Hematopoietic multipotent progenitor cell treated with erythropoietin and hydrocortisone succinate and interleukin-3 and kit ligand, for 15 days (in vitro differentiated cells): Measurements from ENCODE around the gene EFCAB3.
A peak's percentile ranks its signal among the peaks of the same experiment; 100 is the strongest.
"Not testable (repeated sequence)": the region's sequence is repeated elsewhere in the genome, so short reads cannot be mapped to it uniquely, and the experiment has no call there.

Experiments used
- DNase-seq: peaks from one replicate; pipeline ENCODE4 v3.0.0-alpha.2; 2015; ENCODE audit warnings: low spot score

Gene EFCAB3

GRCh38 chr17:62380253-62380652, at the start of gene EFCAB3:
TSS of gene EFCAB3 (plus strand) at chr17:62380553. CDS start at chr17:62382980, 2,427 bp downstream.
- no peak for DNase-seq

DNA sequence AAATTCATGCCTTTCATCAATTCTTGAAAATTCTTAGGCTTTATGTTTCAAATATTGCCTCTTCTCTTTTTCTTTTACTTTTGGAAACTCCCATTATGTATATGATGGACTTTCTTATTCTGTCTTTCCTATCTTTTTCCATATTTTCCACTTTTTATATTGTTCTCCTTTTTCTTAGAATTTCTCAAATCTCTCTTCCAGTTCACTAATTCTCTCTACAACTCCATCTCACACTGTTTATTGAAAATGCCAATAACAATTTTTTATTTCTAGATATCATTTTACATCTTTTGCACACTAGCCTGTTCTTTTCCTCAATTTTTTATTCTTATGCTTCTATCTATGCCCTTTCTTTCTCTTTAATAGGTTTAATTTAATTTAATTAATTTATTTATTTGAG, 43.8 kb upstream of the EFCAB3 start:
- no peak for DNase-seq

DNA sequence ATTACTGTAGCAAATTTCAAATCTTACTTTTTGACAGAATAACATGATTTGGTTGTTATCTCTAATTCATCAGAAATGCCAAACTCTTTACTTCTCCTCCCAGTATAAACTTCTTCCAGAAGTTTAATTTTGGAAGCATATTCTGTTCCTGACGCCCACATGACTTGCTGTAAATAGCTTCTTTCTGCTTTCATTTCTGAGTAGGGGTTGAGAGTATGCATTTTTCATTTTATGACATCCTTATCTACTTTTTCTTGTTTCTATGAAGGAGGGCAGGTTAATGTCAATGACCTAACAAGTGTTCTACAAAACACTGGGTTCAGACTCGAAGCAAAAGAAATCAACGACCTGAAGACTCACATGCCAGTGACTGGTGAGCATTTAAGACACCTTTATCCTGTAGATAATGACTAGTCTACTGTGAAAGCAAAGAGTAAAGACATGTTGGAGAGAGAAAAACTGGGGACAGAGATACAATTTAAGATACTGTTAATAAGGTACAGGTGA, 36.5 kb upstream of the EFCAB3 start:
- DNase-seq, result no peak

GRCh38 chr17:62351176-62351575, 29.2 kb upstream of the EFCAB3 start:
- DNase-seq, result no peak

- DNase-seq, result no peak
Measured at GRCh38 chr17:62366191-62366590, 14.2 kb upstream of the EFCAB3 start.

DNA sequence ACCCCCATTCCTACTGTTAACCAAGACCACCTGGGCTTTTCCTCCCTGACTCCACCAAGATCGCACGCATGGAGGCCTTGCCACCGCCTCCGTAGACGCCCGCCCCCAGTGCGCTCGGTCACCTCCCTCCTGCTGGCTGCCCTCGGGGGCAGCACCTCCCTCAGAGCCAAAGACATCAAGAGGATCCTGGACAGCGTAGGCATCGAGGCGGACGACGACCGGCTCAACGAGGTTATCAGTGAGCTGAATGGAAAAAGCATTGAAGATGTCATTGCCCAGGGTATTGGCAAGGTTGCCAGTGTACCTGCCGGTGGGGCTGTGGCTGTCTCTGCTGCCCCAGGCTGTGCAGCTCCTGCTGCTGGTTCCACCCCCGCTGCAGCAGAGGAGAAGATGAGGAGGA, 1.2 kb downstream of the EFCAB3 start:
- DNase-seq, result no peak

DNA sequence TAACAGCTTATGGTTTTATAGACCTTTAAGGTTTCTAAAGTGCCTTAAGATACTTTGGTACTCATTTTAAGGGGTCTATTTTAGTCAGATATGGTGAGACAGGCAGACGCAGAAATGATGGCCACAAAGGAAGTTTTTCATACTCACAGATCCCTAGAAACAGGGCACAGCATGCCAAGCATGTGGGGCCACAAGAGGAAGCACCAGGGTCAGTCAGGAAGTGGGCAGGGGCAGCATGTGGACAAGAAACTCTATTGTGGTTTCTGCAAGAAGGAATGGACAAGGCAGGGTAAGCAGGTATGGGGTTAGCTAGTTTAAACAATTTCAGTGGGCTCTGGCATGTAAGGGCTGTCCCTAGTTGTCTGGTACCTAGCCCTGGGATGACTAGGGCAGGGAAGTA, 8.5 kb downstream of the EFCAB3 start:
- DNase-seq, result no peak

- no peak for DNase-seq
Measured at GRCh38 chr17:62392908-62393307, 12.6 kb downstream of the EFCAB3 start.

- no peak for DNase-seq
Measured at GRCh38 chr17:62398891-62399290, 18.5 kb downstream of the EFCAB3 start.

- DNase-seq, result no peak
Measured at GRCh38 chr17:62405451-62405850, 25.1 kb downstream of the EFCAB3 start.

DNA sequence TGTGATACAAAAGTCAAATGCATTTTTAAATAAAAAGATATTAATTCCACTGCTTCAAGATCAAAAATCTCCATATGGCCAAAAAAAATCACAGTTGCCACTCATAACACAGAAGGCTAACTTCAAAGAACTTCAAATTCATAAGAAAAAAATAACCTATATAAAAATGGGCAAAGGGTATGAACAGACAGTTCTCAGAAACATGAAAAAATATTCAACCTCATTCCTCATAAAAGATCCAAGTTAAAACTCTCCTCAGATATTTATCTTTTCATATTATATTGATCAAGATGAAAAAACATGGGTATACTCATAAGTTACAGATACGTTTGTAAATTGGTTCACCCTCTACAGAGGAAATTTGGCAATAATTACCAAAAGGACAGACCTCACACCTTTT, 32.7 kb downstream of the EFCAB3 start:
- DNase-seq, result not testable (repeated sequence)

- DNase-seq, result peak; percentile 88
Measured at GRCh38 chr17:62423647-62424461, 43.5 kb downstream of the EFCAB3 start, which contains the start of gene METTL2A. TSS of gene METTL2A (plus strand) at chr17:62423897. CDS start at chr17:62423903, 6 bp downstream.

DNA sequence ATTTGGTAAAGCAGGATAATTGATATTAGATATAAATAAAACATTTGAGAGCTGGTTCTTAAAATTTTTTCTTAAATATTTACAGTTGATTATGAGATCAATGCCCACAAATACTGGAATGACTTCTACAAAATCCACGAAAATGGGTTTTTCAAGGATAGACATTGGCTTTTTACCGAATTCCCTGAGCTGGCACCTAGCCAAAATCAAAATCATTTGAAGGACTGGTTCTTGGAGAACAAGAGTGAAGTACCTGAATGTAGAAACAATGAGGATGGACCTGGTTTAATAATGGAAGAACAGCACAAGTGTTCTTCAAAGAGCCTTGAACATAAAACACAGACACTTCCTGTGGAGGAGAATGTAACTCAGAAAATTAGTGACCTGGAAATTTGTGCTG, 45.9 kb downstream of the EFCAB3 start:
- not testable (repeated sequence) for DNase-seq

GRCh38 chr17:62435251-62435650, 54.9 kb downstream of the EFCAB3 start:
- DNase-seq, result not testable (repeated sequence)

DNA sequence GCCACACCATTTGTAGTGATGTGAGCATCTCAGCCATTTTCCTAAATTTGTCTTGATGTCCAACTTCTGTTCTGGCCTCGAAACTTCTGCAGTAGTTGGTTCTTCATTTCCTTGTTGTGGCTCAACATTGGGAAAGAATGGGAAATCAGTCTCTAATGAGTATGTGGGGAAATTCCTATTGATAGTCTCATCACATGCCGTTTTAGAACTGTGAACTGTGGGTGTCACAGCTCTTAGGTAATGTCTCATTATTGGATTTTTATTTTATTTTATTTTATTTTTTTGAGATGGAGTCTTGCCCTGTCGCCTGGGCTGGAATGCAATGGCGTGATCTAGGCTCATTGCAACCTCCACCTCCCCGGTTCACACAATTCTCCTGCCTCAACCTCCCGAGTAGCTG, 60.8 kb downstream of the EFCAB3 start:
- not testable (repeated sequence) for DNase-seq

- no peak for DNase-seq
Measured at GRCh38 chr17:62444063-62444462, 63.7 kb downstream of the EFCAB3 start.

GRCh38 chr17:62445791-62446190, 65.4 kb downstream of the EFCAB3 start:
- DNase-seq, result peak; percentile 50

DNA sequence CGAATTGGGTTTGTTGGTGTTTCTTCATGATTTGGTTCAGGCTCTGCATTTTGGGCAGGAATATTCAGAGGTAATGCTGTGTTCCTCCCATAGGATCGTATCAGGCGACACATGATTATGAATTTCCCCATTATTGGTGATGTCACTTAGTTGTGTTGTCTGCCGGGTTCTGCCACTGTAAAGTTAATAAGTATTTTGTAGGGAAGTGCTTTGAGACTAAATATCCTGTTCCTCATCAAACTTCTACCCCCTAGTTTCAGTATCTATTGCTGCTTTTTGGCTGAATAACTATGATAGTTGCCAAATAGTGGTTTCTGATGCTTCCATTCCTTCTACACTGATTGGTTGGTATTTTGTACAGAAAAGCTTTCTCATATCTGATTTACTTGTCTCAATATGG, 71.8 kb downstream of the EFCAB3 start:
- not testable (repeated sequence) for DNase-seq

- peak; percentile 15 for DNase-seq
Measured at GRCh38 chr17:62453041-62453440, 72.7 kb downstream of the EFCAB3 start.

DNA sequence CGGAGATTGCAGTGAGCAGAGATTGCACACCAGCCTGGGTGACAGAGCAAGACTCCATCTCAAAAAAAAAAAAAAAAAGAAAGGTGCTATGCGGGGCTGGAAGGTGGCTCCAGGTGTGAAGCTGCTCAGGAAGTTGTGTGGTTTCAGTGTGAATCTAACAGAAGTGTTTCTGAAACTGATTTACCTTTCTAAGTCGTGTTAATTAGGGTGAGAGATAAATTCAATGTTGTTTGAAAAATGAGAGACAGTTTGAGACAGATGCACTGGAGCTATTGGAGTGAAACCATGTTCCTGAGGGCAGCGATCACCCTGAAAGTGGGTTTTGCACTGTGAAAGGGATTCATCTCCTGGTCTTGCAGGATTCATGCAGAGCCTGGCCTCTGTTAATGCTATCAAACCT, 73.3 kb downstream of the EFCAB3 start:
- not testable (repeated sequence) for DNase-seq

- not testable (repeated sequence) for DNase-seq
Measured at GRCh38 chr17:62454111-62454510, 73.8 kb downstream of the EFCAB3 start.

DNA sequence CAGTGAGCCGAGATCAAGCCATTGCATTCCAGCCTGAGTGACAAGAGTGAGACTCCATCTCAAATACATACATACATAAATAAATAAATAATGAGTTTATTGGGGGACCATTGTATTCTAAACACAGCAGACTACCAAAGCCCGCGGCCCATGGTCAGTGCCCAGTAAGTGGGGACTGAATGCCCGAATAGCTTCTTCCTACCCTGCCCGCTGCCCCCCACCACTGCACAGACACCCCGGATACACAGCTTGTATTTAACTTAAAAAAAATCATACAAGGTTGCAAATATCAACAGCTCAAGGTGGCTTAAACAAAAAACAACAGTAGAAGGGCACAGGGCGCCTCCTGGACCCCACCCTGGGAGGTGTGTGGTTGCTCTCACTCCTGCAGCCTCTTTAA, 75.7 kb downstream of the EFCAB3 start:
- no peak for DNase-seq

GRCh38 chr17:62458483-62458882, 78.1 kb downstream of the EFCAB3 start:
- not testable (repeated sequence) for DNase-seq

DNA sequence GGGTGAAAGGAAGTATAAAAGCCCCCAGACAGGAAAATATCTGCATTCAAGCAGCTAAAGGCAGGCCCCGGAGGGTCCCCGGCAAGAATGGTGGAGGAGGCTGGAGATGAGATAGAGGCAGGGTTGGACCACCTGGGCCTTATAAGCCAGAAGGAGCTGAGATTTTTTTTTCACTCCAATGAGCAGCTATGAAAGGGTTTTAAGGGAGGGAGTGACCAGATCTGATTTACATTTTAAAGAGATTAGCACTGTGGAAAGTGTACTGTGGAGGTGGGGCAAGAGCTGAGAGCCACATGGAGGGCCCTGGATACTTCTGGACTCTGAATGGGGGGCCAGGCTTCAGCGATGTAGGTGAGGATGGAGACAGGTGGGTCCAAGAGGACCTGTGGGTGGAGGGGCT, 84.1 kb downstream of the EFCAB3 start:
- not testable (repeated sequence) for DNase-seq
